K562 (cell line): ENCODE data around the gene ZSCAN21. TPM values are rescaled to one million over a fixed set of nuclear protein-coding genes. Genes with fewer than 3 reads are reported as not detected.
A peak's percentile ranks its signal among the peaks of the same experiment; 100 is the strongest.

ENCODE experiments used
- BRF2 ChIP-seq: IDR thresholded peaks from 3 replicates; pipeline ENCODE4 v1.6.1; 2011; ENCODE audit warnings: borderline replicate concordance, mild to moderate bottlenecking; ENCODE audit not compliant: insufficient read length, insufficient read depth
- CTCFL ChIP-seq: IDR thresholded peaks from 2 replicates; pipeline ENCODE4 v1.6.1; 2011; ENCODE audit warnings: borderline replicate concordance, low read depth, mild to moderate bottlenecking, moderate library complexity, low read length; ENCODE audit not compliant: insufficient read depth, poor library complexity, severe bottlenecking
- DMBX1 ChIP-seq: fragments of 250-450 bp; sonication (Bioruptor Pico); IDR thresholded peaks from 2 replicates; pipeline ENCODE4 v1.8.0; 2022; ENCODE audit warnings: inconsistent platforms, mild to moderate bottlenecking, moderate library complexity, borderline replicate concordance
- E2F6 ChIP-seq, 2 experiments: IDR thresholded peaks; 2 replicates each; pipeline ENCODE4 v1.6.1; 2011; ENCODE audit warnings: borderline replicate concordance in 1 of 2, control low read depth in 1 of 2, low read depth in 1 of 2, low read length in 1 of 2, mild to moderate bottlenecking in 1 of 2, mixed read lengths in 1 of 2, moderate library complexity in 1 of 2; ENCODE audit not compliant: insufficient read depth in 1 of 2, insufficient read length in 1 of 2, poor library complexity in 1 of 2, severe bottlenecking in 1 of 2; ENCODE audit errors: extremely low read depth in 1 of 2
- E2F8 ChIP-seq: fragments of 450-650 bp; IDR thresholded peaks from 2 replicates; pipeline ENCODE4 v1.7.1; 2018; ENCODE audit warnings: mild to moderate bottlenecking, low read depth; ENCODE audit not compliant: partially characterized antibody
- FOXA1 ChIP-seq: fragments of 450-650 bp; IDR thresholded peaks from 2 replicates; pipeline ENCODE4 v1.6.1; 2016; ENCODE audit warnings: mild to moderate bottlenecking, borderline replicate concordance
- FOXK2 ChIP-seq, 2 experiments: fragments of 450-650 bp; IDR thresholded peaks in 1 of 2; conservative IDR thresholded peaks in 1 of 2; 2 replicates each; pipeline ENCODE4 v1.6.1; 2016; ENCODE audit warnings: low read depth in 2 of 2, mild to moderate bottlenecking in 1 of 2
- GTF2E2 ChIP-seq: fragments of 200-800 bp; sonication (Bioruptor generic); IDR thresholded peaks from 2 replicates; pipeline ENCODE4 v1.6.1; 2016; ENCODE audit warnings: missing genetic modification characterization, missing compliant biosample characterization
- HMBOX1 ChIP-seq: sonication (generic); IDR thresholded peaks from 2 replicates; pipeline ENCODE4 v1.6.1; 2016
- PHB2 ChIP-seq: fragments of 450-650 bp; IDR thresholded peaks from 2 replicates; pipeline ENCODE4 v1.6.1; 2017; ENCODE audit warnings: low read depth
- SIX5 ChIP-seq, 2 experiments: IDR thresholded peaks; 2 replicates each; pipeline ENCODE4 v1.6.1; 2011; ENCODE audit warnings: low read length in 2 of 2, borderline replicate concordance in 1 of 2, low read depth in 1 of 2, mild to moderate bottlenecking in 1 of 2, moderate library complexity in 1 of 2; ENCODE audit not compliant: insufficient read depth in 1 of 2
- TEAD1 ChIP-seq, 2 experiments: fragments of 450-650 bp in 1 of 2; sonication (generic) in 1 of 2; formaldehyde crosslinking; IDR thresholded peaks; 2 replicates each; pipeline versions ENCODE4 v1.4.0 to v1.8.0; 2020 to 2022; ENCODE audit warnings: mild to moderate bottlenecking in 2 of 2, missing genetic modification reagents in 1 of 2
- ZFP30 ChIP-seq: fragments of 250-450 bp; sonication (Bioruptor Pico); IDR thresholded peaks from 2 replicates; pipeline ENCODE4 v1.8.0; 2022; ENCODE audit warnings: moderate library complexity, mild to moderate bottlenecking, inconsistent platforms, borderline replicate concordance
- ZKSCAN8 ChIP-seq: fragments of 200-800 bp; sonication (Bioruptor generic); IDR thresholded peaks from 2 replicates; pipeline ENCODE4 v1.6.1; 2016; ENCODE audit warnings: missing genetic modification characterization, missing compliant biosample characterization
- ZNF589 ChIP-seq: fragments of 200-800 bp; sonication (Bioruptor generic); IDR thresholded peaks from 2 replicates; pipeline ENCODE4 v1.6.1; 2016; ENCODE audit warnings: low read depth, missing genetic modification characterization, missing compliant biosample characterization
- ZNF668 ChIP-seq: fragments of 250-450 bp; sonication (Bioruptor Pico); IDR thresholded peaks from 2 replicates; pipeline ENCODE4 v1.8.0; 2022; ENCODE audit warnings: mild to moderate bottlenecking, inconsistent platforms
- ZNF780A ChIP-seq: fragments of 250-450 bp; sonication (Bioruptor Pico); IDR thresholded peaks from 2 replicates; pipeline ENCODE4 v1.5.0; 2021; ENCODE audit warnings: mild to moderate bottlenecking
- polyA plus RNA-seq, 8 experiments: library from polyadenylated mRNA; depleted of rRNA in 4 of 8; stranded (reverse) in 5 of 8; unstranded in 3 of 8; fragments of >200 nt; fragmentation: Nextera tagmentation in 2 of 8; fragmentation: Illumina TruSeq in 1 of 8; extraction: Ambion mirVana in 2 of 8; extraction: Trizol in 1 of 8; gene quantifications; 2 replicates each; pipeline versions ENCODE4 v1.2.1 to v1.2.3, GENCODE V29; 2011 to 2014; ENCODE audit warnings: inconsistent platforms in 1 of 8, missing spikeins in 1 of 8
- total RNA-seq, 7 experiments: library from RNA; depleted of rRNA in 6 of 7; stranded (reverse); fragments of >200 nt in 6 of 7; fragmentation: Illumina TruSeq in 2 of 7; extraction: Trizol in 2 of 7; gene quantifications; 2 replicates each; pipeline versions ENCODE4 v1.2.1 to v1.2.3, GENCODE V29; 2011 to 2021; ENCODE audit warnings: low replicate concordance in 1 of 7

The ZSCAN21 gene
- total and polyA plus RNA-seq, 9 of the 15 experiments (the other 6 are each of a cell fraction or from before 2014, with no cell fraction given), result 5.9 to 15.5 (median 13.2) TPM

- TF ChIP-seq ZFP30 (CRISPR knock-in tag) (no peak), FOXA1 (no peak), PHB2 (no peak), TEAD1 (CRISPR knock-in tag; IDR thresholded peaks at IDR 0.05) (no peak), DMBX1 (no peak), ZNF668 (CRISPR knock-in tag) (no peak), CTCFL (no peak), HMBOX1 (no peak), SIX5 (IDR thresholded peaks at IDR 0.05; ENCODE audit: borderline replicate concordance in 1 of 2, insufficient read depth in 1 of 2, low read depth in 1 of 2, low read length in 2 of 2) (no peak; a peak in 1 of 4 replicates), BRF2 (no peak), E2F8 (peak; percentile 91), FOXK2 (conservative IDR thresholded peaks at IDR 0.05 in 1 of 2, IDR thresholded peaks at IDR 0.05 in 1 of 2; ENCODE audit: low read depth in 2 of 2) (peak in 1 of 2 experiments; percentile 46; a peak in 1 of 4 replicates), ZNF589 (CRISPR knock-in tag) (no peak), GTF2E2 (no peak), ZNF780A (no peak), E2F6 (IDR thresholded peaks at IDR 0.05; ENCODE audit: borderline replicate concordance in 1 of 2, extremely low read depth in 1 of 2, insufficient read depth in 1 of 2, insufficient read length in 1 of 2, low read depth in 1 of 2, low read length in 1 of 2, poor library complexity in 1 of 2, severe bottlenecking in 1 of 2) (peak in 1 of 2 experiments; percentile 19), ZKSCAN8 (CRISPR knock-in tag) (no peak)
Measured at GRCh38 chr7:100049441-100050291, at the start of gene ZSCAN21 (continued).
